T-helper 2 cell treated with Interferon-gamma antibody and Interleukin-4, amounts not matched to agents 100 ng/mL and 5 ng/mL, for 36 hours (primary cell): Measurements from ENCODE around the gene ASB10. TPM values are rescaled to one million over a fixed set of nuclear protein-coding genes. Genes with fewer than 3 reads are reported as not detected.

ENCODE experiments used
- intact Hi-C: fragments of 100-400 bp; cut with micrococcal nuclease; formaldehyde crosslinking; loops from one replicate; pipeline ENCODE4 v1.15.1; 2023
- total RNA-seq: library from RNA; stranded (reverse); gene quantifications from 2 replicates; pipeline ENCODE4 v1.2.3, GENCODE V29; 2022

ASB10 gene
- total RNA-seq, 1 donor from 2014 or later = not detected

GRCh38 chr7:151168003-151168786 is 18.9 kb downstream of the ASB10 start:
- intact Hi-C loops = loop anchor here (1.0 to 5.0 kb wide), 2 partner anchors 76 to 134 kb away; no protein-coding TSS in a partner anchor

GRCh38 chr7:151167197-151167961 is 19.7 kb downstream of the ASB10 start, which contains the start of gene GBX1:
Gene GBX1 (minus strand): TSS chr7:151167694. CDS start chr7:151167548, 146 bp downstream.
- intact Hi-C loops = loop anchor here (5.0 kb wide), 1 partner anchor 135 kb away; no protein-coding TSS in a partner anchor

GRCh38 chr7:151166629-151167196 is 20.3 kb downstream of the ASB10 start:
- intact Hi-C loops = loop anchor here (5.0 kb wide), 1 partner anchor 136 kb away; no protein-coding TSS in a partner anchor

GRCh38 chr7:151161757-151162156 is 25.3 kb downstream of the ASB10 start:
- intact Hi-C loops = no loop called here

GRCh38 chr7:151157645-151158329 is 29.3 kb downstream of the ASB10 start:
- intact Hi-C loops = no loop called here

GRCh38 chr7:151152643-151153513 is 34.2 kb downstream of the ASB10 start:
- intact Hi-C loops = no loop called here

GRCh38 chr7:151150388-151150787 is 36.7 kb downstream of the ASB10 start:
- intact Hi-C loops = no loop called here

- intact Hi-C loops = no loop called here
Observed at GRCh38 chr7:151148319-151149259, 38.5 kb downstream of the ASB10 start.

- intact Hi-C loops = no loop called here
Observed at GRCh38 chr7:151146761-151147160, 40.3 kb downstream of the ASB10 start.

- intact Hi-C loops = no loop called here
Observed at GRCh38 chr7:151144387-151144786, 42.7 kb downstream of the ASB10 start.

GRCh38 chr7:151143261-151144015 is 43.6 kb downstream of the ASB10 start:
- intact Hi-C loops = no loop called here

GRCh38 chr7:151142686-151143040 is 44.4 kb downstream of the ASB10 start:
- intact Hi-C loops = no loop called here

GRCh38 chr7:151141855-151142685 is 45.0 kb downstream of the ASB10 start:
- intact Hi-C loops = no loop called here

- intact Hi-C loops = no loop called here
Observed at GRCh38 chr7:151141311-151141854, 45.7 kb downstream of the ASB10 start.

GRCh38 chr7:151140826-151141225 is 46.2 kb downstream of the ASB10 start:
- intact Hi-C loops = no loop called here

- intact Hi-C loops = no loop called here
Observed at GRCh38 chr7:151139791-151140190, 47.3 kb downstream of the ASB10 start.

GRCh38 chr7:151139071-151139790 is 47.8 kb downstream of the ASB10 start:
- intact Hi-C loops = no loop called here
